ENCODE results near the gene HIF1AN.
"Not testable (repeated sequence)": the region's sequence is repeated elsewhere in the genome, so short reads cannot be mapped to it uniquely, and the experiment has no call there.

The HIF1AN gene

DNA sequence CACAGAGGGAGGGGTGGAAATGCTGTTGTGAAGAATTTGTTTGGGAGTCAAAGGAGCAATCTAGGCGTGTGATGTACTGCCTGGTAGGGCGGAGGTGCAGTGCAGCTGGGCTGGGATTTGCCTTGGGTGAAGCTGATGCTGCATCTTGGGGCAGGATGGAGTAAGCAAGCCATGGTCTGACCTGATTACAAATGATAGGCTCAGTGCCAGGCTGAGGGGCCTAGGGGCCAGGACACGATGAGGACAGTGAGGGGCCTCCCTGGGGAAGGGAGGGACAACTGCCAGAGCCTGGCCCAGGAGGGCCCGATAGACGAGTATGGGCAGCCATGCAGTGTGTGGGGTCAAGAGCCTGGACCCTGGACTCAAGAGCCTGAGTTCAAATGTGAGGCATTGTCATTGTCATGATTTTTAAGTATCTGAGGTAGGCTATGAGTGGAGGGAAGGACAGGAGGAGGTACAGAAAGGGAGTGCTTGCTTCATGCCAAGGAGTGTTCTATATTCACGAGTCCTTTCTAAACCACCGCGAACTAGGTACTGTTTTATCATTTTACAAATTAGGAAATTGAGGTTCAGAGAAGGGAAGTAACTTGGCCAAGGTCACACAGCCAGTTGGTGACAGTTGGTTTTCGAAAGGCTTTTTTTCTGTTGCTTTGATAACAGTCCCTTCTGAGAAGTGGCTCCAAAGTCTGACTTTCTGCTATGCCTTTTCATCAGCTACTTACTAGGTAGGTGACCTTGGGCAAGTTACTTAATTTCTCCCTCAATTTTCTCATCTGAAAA, 29.7 kb downstream of the HIF1AN start:
- no peak for DNase-seq (ENCODE audit: extremely low read depth in 1 of 2, low read depth in 1 of 2)

DNA sequence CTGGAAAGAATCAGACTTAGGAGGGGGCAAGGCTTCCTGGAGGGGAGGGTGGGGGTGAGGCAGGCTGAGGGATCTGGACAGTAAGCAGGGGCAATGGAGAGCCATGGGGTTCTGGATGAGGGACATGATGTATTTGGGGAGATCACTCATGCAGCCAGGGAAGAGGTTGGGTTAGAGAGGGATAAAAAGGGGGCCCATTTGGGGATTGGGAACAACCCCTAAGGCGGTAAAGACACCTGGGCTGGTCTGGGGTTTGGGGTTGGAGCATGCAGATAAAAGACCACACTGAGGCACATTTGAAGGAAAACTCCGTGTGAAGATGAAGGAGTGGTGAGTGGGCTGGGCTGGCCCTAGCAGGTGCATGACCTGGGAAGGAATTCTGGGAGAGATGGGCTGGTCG, 30.8 kb downstream of the HIF1AN start:
- no peak for DNase-seq (ENCODE audit: extremely low read depth in 1 of 2, low read depth in 1 of 2)

- DNase-seq (ENCODE audit: extremely low read depth in 1 of 2, low read depth in 1 of 2), result no peak
Observed at GRCh38 chr10:100567249-100567648, 31.5 kb downstream of the HIF1AN start.

GRCh38 chr10:100567826-100568225, 32.1 kb downstream of the HIF1AN start:
- no peak for DNase-seq (ENCODE audit: extremely low read depth in 1 of 2, low read depth in 1 of 2)

GRCh38 chr10:100568912-100569311, 33.2 kb downstream of the HIF1AN start:
- DNase-seq (ENCODE audit: extremely low read depth in 1 of 2, low read depth in 1 of 2), result no peak

DNA sequence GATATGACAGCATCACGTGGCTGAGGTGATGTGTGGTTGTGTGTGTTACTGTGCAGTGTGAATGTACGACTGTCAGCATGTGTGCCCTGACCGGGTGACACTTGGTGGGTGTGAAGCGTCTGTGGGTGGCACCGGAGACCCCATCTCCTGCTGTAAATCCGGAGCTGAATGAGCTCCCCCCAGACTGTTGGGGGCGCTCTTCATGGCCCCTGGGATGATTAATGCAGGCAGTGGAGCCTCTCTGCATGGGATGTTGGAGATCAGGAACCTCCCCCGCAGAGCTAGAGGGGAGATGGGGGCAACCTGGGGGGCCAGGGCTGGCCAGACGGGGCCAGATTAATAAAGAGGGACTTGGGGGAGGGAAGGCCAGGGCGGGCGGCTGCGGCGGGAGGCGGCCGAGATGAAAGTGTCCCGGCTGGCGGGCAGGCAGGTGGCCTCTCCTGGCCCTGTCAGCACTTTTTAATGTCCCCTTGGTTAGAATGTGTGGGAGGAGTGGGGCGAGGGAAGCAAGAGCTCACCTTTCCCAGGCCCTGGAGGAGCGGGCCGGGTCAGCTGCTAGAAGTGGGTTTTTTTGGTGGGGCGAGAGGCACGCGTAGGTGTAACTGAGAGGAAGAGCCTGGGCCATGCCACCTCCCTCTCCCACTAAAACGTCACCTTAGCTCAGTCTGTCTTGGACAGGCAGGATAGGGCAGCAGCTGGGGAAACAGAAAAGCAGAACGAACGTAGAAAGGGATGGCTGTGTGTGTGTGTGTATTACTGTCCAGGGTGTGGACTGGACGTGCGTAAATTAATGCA, 34.1 kb downstream of the HIF1AN start:
- DNase-seq (ENCODE audit: extremely low read depth in 1 of 2, low read depth in 1 of 2), result peak in 1 of 2 donors; percentile 13

- DNase-seq (ENCODE audit: extremely low read depth in 1 of 2, low read depth in 1 of 2), result no peak
Observed at GRCh38 chr10:100570506-100570905, 34.8 kb downstream of the HIF1AN start.

DNA sequence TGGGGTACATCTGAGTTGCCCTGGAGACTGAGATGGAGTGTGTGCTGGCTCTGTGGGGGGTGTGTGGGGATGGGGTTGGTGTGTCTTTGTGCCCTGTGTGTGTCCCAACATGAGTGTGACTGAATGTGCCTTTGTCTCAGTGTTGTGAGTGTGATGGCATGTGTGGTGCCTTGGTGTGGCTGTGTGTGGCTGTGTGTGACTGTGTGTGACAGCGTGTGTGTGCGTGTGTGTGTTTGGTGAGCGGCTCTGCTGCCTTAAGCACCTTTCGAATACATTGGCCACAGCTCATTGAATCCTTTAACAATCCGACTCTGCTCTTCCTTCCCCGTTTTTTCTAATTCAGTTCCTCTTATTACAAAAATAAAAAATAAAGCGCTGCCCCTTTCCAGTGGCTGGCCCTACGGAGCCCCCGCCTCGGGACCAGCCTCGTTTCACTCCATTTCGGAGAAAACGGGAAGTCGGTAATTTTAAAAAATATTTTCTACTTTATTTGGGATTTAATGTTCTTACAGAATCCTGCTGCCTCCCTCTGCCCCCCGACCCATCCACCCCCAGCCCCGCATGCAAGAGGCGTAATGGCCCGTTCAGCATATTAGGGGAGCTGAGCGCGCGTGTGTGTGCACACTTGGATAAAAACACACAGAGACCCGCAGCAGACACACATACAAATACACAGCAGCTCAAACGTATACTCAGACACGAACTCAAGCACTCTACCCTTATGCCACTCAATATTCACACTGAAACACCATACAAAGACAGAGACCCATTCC, 35.5 kb downstream of the HIF1AN start:
- DNase-seq (ENCODE audit: extremely low read depth in 1 of 2, low read depth in 1 of 2), result no peak

GRCh38 chr10:100575146-100575545, 39.4 kb downstream of the HIF1AN start:
- DNase-seq (ENCODE audit: extremely low read depth in 1 of 2, low read depth in 1 of 2), result not testable (repeated sequence)

GRCh38 chr10:100575585-100576281, 40.0 kb downstream of the HIF1AN start:
- DNase-seq (ENCODE audit: extremely low read depth in 1 of 2, low read depth in 1 of 2), result no peak

GRCh38 chr10:100576282-100576635, 40.5 kb downstream of the HIF1AN start:
- no peak for DNase-seq (ENCODE audit: extremely low read depth in 1 of 2, low read depth in 1 of 2)

DNA sequence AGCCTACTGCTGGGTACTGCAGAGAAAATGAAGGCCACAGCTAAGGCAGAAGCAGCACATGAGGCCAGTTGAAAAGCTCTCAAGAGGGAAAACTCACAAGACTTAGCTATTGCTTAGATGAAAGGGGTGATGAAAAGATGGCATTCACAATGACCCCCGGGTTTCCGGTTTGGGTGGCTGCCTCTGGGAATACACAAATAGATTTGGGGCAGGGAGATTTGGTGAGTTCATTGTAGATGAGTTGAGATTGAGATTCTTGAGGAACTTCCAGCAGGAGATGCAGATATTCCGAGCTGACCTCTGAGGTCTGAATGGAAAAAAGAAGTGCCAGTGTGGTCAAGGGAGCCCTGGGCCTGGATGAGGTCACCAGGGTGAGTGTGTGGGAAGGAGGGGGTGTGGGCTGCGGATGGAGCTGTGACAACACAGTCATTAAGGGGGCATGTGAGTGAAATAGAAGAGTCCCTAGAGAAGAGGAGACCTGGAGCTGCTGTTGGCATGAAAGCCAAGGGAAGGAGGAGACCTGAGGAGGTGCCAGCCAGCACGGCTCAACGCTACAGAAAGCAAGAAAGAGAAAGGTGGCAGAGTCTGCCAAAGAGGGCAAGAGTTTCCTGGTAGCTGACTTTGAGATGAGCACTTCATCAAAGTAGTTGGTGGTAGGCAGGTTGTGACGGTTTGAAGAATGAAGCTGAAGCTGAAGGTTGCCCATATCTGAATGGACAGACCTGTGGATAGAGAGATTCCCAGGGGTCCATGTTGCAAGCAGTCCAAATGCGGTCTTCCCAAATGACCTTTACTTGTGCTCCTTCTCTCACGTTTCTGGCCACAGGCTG, 43.7 kb downstream of the HIF1AN start:
- no peak for DNase-seq (ENCODE audit: extremely low read depth in 1 of 2, low read depth in 1 of 2)

- no peak for DNase-seq (ENCODE audit: extremely low read depth in 1 of 2, low read depth in 1 of 2)
Observed at GRCh38 chr10:100586959-100587358, 51.2 kb downstream of the HIF1AN start.

DNA sequence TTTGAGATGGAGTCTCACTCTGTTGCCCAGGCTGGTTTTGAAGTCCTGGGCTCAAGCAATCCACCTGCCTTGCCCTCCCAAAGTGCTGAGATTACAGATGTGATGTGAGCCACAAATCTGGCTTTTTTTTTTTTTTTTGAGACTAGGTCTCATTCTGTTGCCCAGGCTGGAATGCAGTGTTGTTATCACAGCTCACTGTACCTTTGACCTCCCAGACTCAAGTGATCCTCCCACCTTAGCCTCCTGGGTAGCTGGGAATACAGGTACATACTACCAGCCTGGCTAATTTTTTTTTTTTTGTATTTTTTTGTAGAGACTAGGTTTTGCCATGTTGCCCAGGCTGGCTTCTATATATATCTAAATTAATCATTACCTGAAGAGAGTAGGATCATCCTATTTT, 62.4 kb downstream of the HIF1AN start:
- DNase-seq (ENCODE audit: extremely low read depth in 1 of 2, low read depth in 1 of 2), result no peak

DNA sequence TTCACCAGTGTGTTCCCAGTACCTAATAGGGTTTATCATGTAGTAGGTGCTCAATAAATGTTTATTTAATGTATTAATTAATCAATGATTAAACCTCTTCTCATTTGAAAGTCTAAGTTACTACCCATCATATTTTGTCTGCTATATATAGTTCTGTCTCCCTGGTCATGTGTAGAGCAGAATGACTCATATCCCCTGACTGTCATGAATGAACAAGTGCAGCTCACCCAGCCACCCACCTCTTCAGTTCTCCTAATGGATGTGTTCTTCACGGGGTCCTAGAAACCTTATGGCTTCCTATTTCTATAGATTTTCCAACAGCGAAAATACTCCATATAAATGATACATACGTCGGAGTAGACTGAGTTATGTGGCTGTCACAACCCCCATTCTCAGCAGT, 64.5 kb downstream of the HIF1AN start:
- DNase-seq (ENCODE audit: extremely low read depth in 1 of 2, low read depth in 1 of 2), result no peak

- no peak for DNase-seq (ENCODE audit: extremely low read depth in 1 of 2, low read depth in 1 of 2)
Observed at GRCh38 chr10:100607439-100607838, 71.7 kb downstream of the HIF1AN start.
